ENCODE measurements around the gene PNPLA3.

DNA sequence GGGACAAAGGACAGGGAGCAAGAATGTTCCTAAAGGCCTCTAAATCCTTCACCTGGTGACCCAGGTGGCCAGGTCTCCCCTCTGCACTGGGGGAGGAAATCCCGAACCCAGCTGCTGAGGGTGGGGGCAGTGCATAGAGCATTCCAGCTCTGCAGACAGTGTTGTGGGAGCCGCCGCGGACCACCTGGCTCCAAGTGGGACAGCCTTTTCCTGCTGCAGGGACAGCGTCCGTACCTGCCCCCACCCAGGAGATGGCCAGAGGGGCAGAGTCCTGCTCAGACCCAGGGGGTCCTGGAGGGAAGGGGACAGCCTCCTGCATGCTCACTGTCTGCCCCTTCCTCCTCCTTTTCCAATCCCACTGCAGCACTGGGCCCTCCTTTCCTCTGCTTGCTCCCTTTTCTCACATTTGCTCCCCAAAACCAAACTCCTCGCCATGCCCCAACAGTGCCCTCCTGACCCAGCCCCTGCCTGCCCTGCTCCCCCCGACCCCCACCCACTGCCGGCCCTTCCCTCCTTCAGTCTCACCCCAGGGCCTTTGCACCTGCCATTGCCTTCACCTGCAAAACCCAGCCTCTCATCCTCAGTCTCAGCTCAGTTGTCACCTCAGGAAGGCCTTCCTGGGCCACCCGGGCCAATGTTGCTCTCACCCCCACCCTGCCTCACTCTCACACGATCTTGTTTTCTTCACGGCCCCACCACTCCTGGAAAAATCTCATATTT, 44.6 kb upstream of the PNPLA3 start:
- TF ChIP-seq, protein P1, sequence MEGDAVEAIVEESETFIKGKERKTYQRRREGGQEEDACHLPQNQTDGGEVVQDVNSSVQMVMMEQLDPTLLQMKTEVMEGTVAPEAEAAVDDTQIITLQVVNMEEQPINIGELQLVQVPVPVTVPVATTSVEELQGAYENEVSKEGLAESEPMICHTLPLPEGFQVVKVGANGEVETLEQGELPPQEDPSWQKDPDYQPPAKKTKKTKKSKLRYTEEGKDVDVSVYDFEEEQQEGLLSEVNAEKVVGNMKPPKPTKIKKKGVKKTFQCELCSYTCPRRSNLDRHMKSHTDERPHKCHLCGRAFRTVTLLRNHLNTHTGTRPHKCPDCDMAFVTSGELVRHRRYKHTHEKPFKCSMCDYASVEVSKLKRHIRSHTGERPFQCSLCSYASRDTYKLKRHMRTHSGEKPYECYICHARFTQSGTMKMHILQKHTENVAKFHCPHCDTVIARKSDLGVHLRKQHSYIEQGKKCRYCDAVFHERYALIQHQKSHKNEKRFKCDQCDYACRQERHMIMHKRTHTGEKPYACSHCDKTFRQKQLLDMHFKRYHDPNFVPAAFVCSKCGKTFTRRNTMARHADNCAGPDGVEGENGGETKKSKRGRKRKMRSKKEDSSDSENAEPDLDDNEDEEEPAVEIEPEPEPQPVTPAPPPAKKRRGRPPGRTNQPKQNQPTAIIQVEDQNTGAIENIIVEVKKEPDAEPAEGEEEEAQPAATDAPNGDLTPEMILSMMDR (IDR thresholded peaks at IDR 0.05; ENCODE audit: low read depth, low read length) = no peak
- TF ChIP-seq POLR2A (IDR thresholded peaks at IDR 0.05; ENCODE audit: extremely low read depth, insufficient read length) = no peak
